Measurements from ENCODE around the gene ALOX12. TPM values are rescaled to one million over a fixed set of nuclear protein-coding genes. Genes with fewer than 3 reads are reported as not detected.

The ALOX12 gene
- polyA plus RNA-seq, 1 of the 3 experiments (the other 2 are of a cell fraction) = not detected

DNA sequence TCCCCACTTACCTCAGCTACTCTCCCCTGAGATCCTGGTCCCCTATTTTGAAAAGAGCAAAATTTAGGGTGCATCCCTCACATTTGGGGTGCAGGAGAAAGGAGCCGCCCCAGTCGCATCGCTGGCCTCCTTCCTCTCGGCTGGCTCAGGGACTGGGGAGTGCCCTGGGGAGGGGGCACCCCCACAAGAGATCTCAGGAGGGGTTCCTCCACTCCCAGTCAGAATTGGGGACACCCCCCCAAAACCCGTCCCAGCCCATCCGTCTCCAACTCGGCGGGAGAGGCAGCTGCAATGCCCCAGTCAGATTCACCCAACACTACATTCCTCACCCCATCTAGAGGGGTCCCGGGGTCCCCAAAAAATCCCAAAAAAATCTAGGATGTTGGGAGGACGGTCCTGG is 23.5 kb downstream of the ALOX12 start:
- CTCF ChIA-PET = interaction anchor here (0.7 to 8.6 kb wide), 7 partner anchors 15 to 278 kb away, joined by 3 to 64 read pairs (median 4); no protein-coding TSS in a partner anchor
- peaks cover 9 to 37% of the 10 kb centered on the region in 2 experiments; a peak in 2 of 4 replicates for H3K4me1 ChIP-seq (ENCODE audit: control insufficient read depth in 1 of 2, insufficient read depth in 2 of 2, low read depth in 1 of 2, low read length in 1 of 2)
- no peaks in the 10 kb centered on the region for H4K20me1 ChIP-seq (ENCODE audit: insufficient read depth)
- no peak for DNase-seq
- no peak for TF ChIP-seq SMC3 (IDR thresholded peaks at IDR 0.05; ENCODE audit: low read depth, low read length)
- TF ChIP-seq, protein P1, sequence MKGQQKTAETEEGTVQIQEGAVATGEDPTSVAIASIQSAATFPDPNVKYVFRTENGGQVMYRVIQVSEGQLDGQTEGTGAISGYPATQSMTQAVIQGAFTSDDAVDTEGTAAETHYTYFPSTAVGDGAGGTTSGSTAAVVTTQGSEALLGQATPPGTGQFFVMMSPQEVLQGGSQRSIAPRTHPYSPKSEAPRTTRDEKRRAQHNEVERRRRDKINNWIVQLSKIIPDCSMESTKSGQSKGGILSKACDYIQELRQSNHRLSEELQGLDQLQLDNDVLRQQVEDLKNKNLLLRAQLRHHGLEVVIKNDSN (IDR thresholded peaks at IDR 0.05; ENCODE audit: borderline replicate concordance, low read depth) = no peak
- TF ChIP-seq, protein P2, sequence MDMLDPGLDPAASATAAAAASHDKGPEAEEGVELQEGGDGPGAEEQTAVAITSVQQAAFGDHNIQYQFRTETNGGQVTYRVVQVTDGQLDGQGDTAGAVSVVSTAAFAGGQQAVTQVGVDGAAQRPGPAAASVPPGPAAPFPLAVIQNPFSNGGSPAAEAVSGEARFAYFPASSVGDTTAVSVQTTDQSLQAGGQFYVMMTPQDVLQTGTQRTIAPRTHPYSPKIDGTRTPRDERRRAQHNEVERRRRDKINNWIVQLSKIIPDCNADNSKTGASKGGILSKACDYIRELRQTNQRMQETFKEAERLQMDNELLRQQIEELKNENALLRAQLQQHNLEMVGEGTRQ (IDR thresholded peaks at IDR 0.05; ENCODE audit: borderline replicate concordance, low read depth, low read length) = no peak
- TF ChIP-seq, protein P3, sequence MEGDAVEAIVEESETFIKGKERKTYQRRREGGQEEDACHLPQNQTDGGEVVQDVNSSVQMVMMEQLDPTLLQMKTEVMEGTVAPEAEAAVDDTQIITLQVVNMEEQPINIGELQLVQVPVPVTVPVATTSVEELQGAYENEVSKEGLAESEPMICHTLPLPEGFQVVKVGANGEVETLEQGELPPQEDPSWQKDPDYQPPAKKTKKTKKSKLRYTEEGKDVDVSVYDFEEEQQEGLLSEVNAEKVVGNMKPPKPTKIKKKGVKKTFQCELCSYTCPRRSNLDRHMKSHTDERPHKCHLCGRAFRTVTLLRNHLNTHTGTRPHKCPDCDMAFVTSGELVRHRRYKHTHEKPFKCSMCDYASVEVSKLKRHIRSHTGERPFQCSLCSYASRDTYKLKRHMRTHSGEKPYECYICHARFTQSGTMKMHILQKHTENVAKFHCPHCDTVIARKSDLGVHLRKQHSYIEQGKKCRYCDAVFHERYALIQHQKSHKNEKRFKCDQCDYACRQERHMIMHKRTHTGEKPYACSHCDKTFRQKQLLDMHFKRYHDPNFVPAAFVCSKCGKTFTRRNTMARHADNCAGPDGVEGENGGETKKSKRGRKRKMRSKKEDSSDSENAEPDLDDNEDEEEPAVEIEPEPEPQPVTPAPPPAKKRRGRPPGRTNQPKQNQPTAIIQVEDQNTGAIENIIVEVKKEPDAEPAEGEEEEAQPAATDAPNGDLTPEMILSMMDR (IDR thresholded peaks at IDR 0.05) = no peak
- TF ChIP-seq FOSL2 (IDR thresholded peaks at IDR 0.05; ENCODE audit: borderline replicate concordance, low read depth) = no peak
- TF ChIP-seq TEAD4 (IDR thresholded peaks at IDR 0.05; ENCODE audit: borderline replicate concordance, insufficient read depth) = no peak
- no peak for TF ChIP-seq YY1 (IDR thresholded peaks at IDR 0.05; ENCODE audit: low read depth)
- TF ChIP-seq SIN3A (IDR thresholded peaks at IDR 0.05; ENCODE audit: borderline replicate concordance, low read depth, low read length) = no peak
- no peaks in the 10 kb centered on the region for H3K27me3 ChIP-seq (ENCODE audit: insufficient read depth)
- H3K27ac ChIP-seq (ENCODE audit: low read depth in 2 of 2, low read length in 1 of 2) = peak overlapping the region in 1 of 2 experiments; percentile 90; a peak in 1 of 4 replicates
- POLR2A ChIA-PET = no interaction called here
- H3K36me3 ChIP-seq (replicated peaks in 1 of 2; ENCODE audit: control insufficient read depth in 1 of 2, insufficient read depth in 2 of 2, low read length in 1 of 2) = peaks cover 0 to 7% of the 10 kb centered on the region in 2 experiments
- peak overlapping the region; percentile 50 to 52; a peak in 3 of 4 replicates for H3K4me3 ChIP-seq (ENCODE audit: low read depth in 2 of 2, low read length in 1 of 2)
- H2AFZ ChIP-seq (ENCODE audit: low read depth) = peak overlapping the region; percentile 100
- H3K9me2 ChIP-seq = no peaks in the 10 kb centered on the region
- 33% methylated on average over 10 of the region's 10 CpGs for WGBS (ENCODE audit: low lambda C conversion rate)
- peak overlapping the region; percentile 65 for H3K9ac ChIP-seq
- H3F3A ChIP-seq (replicated peaks; ENCODE audit: insufficient read depth) = peaks cover 20% of the 10 kb centered on the region
- H3K4me2 ChIP-seq = peak overlapping the region; percentile 78
- no peaks in the 10 kb centered on the region for H3K9me3 ChIP-seq
- no peaks in the 10 kb centered on the region for H3K79me2 ChIP-seq (ENCODE audit: insufficient read depth)

DNA sequence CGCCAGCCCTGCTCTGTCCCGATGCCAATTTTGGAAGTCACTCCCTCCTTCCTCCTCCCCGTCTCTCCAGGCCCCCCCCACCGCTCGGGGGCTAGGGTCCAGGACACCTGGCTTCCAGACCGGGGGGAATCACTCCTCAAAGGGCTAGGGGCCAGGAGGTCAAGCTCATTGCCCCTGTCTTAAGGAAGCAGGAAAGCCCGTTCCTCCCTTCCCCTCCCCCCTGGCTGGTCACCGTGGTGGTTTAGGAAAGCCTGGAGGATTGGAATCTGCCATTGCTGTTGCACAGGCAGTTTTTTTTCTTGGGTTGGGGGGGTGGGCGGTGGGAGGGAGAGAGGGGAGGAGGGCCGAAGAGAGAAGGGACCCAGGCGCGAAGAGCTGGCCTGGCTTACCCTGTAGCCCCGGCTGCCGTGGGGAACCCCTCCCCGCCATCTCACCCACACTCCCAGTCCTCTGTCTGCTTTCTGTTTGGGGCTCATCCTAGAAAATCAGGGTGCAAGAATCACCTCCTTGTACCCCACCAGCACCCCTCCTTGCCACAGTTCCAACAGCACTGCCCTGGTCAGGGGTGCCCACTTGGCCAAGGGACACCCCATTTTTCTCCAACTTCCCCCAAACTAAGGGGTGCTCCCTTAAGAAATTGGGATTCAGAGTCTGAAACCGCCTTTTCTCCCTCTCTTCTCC is 24.1 kb downstream of the ALOX12 start:
- DNase-seq = peak; percentile 90
- TF ChIP-seq EZH2phosphoT487 (IDR thresholded peaks at IDR 0.05; ENCODE audit: borderline replicate concordance, low read depth) = no peak
- TF ChIP-seq TAF1 (IDR thresholded peaks at IDR 0.05; ENCODE audit: borderline replicate concordance, low read depth, low read length) = peak; percentile 81; the same call in 1 of the 2 replicates
- TF ChIP-seq, protein P4, sequence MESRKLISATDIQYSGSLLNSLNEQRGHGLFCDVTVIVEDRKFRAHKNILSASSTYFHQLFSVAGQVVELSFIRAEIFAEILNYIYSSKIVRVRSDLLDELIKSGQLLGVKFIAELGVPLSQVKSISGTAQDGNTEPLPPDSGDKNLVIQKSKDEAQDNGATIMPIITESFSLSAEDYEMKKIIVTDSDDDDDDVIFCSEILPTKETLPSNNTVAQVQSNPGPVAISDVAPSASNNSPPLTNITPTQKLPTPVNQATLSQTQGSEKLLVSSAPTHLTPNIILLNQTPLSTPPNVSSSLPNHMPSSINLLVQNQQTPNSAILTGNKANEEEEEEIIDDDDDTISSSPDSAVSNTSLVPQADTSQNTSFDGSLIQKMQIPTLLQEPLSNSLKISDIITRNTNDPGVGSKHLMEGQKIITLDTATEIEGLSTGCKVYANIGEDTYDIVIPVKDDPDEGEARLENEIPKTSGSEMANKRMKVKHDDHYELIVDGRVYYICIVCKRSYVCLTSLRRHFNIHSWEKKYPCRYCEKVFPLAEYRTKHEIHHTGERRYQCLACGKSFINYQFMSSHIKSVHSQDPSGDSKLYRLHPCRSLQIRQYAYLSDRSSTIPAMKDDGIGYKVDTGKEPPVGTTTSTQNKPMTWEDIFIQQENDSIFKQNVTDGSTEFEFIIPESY (IDR thresholded peaks at IDR 0.05; ENCODE audit: borderline replicate concordance, low read depth) = no peak
- TF ChIP-seq CHD2 (IDR thresholded peaks at IDR 0.05; ENCODE audit: low read length, partially characterized antibody) = peak; percentile 86
- no peak for TF ChIP-seq GATA2 (CRISPR knock-in tag; IDR thresholded peaks at IDR 0.05)
- TF ChIP-seq EP300 (IDR thresholded peaks at IDR 0.05; ENCODE audit: borderline replicate concordance in 1 of 2, low read depth in 1 of 2, low read length in 1 of 2) = peak in 1 of 2 experiments; percentile 66; a peak in 3 of 4 replicates
- TF ChIP-seq MXI1 (IDR thresholded peaks at IDR 0.05; ENCODE audit: low read depth, low read length) = 0 out of 2 replicates have a peak, but pooled peaks have one; percentile 28
- TF ChIP-seq NFIC (IDR thresholded peaks at IDR 0.05; ENCODE audit: borderline replicate concordance) = peak; percentile 38; the same call in 1 of the 2 replicates

More for the DNA sequence above, 24.1 kb downstream of the ALOX12 start:
- Histone ChIP-seq H3K9ac (peak overlapping the region; percentile 65), H4K20me1 (ENCODE audit: insufficient read depth) (no peaks in the 10 kb centered on the region), H3F3A (replicated peaks; ENCODE audit: insufficient read depth) (peaks cover 19% of the 10 kb centered on the region), H3K4me2 (peak overlapping the region; percentile 78), H3K27ac (ENCODE audit: low read depth in 2 of 2, low read length in 1 of 2) (peak overlapping the region in 1 of 2 experiments; percentile 90; a peak in 2 of 4 replicates), H3K9me2 (no peaks in the 10 kb centered on the region), H3K36me3 (replicated peaks in 1 of 2; ENCODE audit: control insufficient read depth in 1 of 2, insufficient read depth in 2 of 2, low read length in 1 of 2) (peaks cover 0 to 7% of the 10 kb centered on the region in 2 experiments), H3K27me3 (ENCODE audit: insufficient read depth) (no peaks in the 10 kb centered on the region), H3K4me3 (ENCODE audit: low read depth in 2 of 2, low read length in 1 of 2) (peak overlapping the region; percentile 50 to 52), H2AFZ (ENCODE audit: low read depth) (peak overlapping the region; percentile 100), H3K9me3 (no peaks in the 10 kb centered on the region), H3K79me2 (ENCODE audit: insufficient read depth) (no peaks in the 10 kb centered on the region), H3K4me1 (ENCODE audit: control insufficient read depth in 1 of 2, insufficient read depth in 2 of 2, low read depth in 1 of 2, low read length in 1 of 2) (peaks cover 9 to 37% of the 10 kb centered on the region in 2 experiments; a peak in 2 of 4 replicates)
- POLR2A ChIA-PET = interaction anchor here (0.6 kb wide), 1 partner anchor 16 kb away, joined by 3 read pairs; the partner anchor contains the start of gene SLC16A13
- CTCF ChIA-PET = interaction anchor here (0.6 to 8.6 kb wide), 7 partner anchors 16 to 1485 kb away, joined by 3 to 64 read pairs (median 24); no protein-coding TSS in a partner anchor
- 8% methylated on average over 12 of the region's 16 CpGs for WGBS (ENCODE audit: low lambda C conversion rate)
